Left kidney (tissue), 8 donors: ENCODE measurements around the gene KCNF1. TPM values are rescaled to one million over a fixed set of nuclear protein-coding genes. Genes with fewer than 3 reads are reported as not detected.

ENCODE experiments used
- DNase-seq: peaks from one replicate; pipeline ENCODE4 v3.0.0-alpha.2; 2013
- long read RNA-seq, 8 donors: transcript quantifications; one replicate each; lab custom pipeline, GENCODE V29; 2026
- polyA plus RNA-seq: library from polyadenylated mRNA; unstranded; fragments of 120-200 nt; gene quantifications from one replicate; pipeline ENCODE4 v1.2.1, GENCODE V29; 2013; ENCODE audit not compliant: insufficient read length

KCNF1 gene, protein sequence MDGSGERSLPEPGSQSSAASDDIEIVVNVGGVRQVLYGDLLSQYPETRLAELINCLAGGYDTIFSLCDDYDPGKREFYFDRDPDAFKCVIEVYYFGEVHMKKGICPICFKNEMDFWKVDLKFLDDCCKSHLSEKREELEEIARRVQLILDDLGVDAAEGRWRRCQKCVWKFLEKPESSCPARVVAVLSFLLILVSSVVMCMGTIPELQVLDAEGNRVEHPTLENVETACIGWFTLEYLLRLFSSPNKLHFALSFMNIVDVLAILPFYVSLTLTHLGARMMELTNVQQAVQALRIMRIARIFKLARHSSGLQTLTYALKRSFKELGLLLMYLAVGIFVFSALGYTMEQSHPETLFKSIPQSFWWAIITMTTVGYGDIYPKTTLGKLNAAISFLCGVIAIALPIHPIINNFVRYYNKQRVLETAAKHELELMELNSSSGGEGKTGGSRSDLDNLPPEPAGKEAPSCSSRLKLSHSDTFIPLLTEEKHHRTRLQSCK
- polyA plus RNA-seq, result 0.95 TPM
- long read RNA-seq, donor 1, partial matches to known transcripts, result 0 of 2 reads
- long read RNA-seq, donor 1, other reads (novel, unspliced or antisense), result 0 of 2 reads
- long read RNA-seq, donor 2, partial matches to known transcripts, result 0 of 2 reads
- long read RNA-seq, donor 2, other reads (novel, unspliced or antisense), result 0 of 2 reads
- long read RNA-seq, donor 3, result 0 reads
- long read RNA-seq, donor 4, result 0 reads
- long read RNA-seq, donor 5, partial matches to known transcripts, result 0 of 2 reads
- long read RNA-seq, donor 5, other reads (novel, unspliced or antisense), result 0 of 2 reads
- long read RNA-seq, donor 6, partial matches to known transcripts, result 0 of 1 reads
- long read RNA-seq, donor 6, other reads (novel, unspliced or antisense), result 0 of 1 reads
- long read RNA-seq, donor 7, result 0 reads
- long read RNA-seq, donor 8, result 0 reads

DNA sequence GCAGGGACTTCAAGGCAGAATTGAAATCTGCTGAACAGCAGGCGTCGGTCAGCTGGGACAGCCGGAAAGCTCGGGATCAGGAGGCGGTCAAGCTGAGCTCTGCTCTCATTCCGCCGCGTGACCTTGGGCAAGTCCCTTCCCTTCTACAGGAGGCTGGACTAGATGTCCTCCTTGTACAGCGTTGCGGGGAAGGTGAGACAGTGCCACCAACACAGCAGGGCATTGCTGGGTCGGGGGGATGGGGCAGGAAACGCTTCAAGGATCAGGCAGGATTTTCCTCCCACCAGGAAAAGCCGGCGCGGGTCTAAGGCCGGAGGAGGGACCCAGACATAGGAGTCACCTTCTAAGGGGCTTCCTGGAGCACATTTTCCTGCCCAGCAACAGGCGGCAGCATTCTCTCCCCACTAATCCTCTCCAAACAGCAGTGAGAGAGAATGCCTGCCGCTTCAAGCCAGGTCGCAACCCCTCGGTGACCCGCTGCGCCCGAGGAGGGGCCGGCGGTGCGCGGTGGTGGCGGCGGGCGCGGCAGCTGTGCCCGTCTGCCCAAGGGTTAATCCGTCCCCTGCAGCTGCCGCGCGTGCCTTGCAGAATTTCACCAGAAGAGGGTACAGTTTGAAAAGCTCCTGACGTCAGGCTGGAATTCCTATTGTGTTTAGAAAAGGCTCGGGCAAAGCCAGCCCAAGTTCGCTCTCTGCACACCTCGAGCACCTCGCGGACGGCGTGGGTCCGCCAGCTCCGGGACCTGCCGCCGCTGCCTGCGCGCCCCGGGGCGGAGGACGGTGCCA is at the start of gene KCNF1:
TSS of gene KCNF1 (plus strand) at position 644 of the 785 bp plus-strand sequence. CDS start 493 bp downstream, outside the sequence.
- peak; percentile 73 for DNase-seq

DNA sequence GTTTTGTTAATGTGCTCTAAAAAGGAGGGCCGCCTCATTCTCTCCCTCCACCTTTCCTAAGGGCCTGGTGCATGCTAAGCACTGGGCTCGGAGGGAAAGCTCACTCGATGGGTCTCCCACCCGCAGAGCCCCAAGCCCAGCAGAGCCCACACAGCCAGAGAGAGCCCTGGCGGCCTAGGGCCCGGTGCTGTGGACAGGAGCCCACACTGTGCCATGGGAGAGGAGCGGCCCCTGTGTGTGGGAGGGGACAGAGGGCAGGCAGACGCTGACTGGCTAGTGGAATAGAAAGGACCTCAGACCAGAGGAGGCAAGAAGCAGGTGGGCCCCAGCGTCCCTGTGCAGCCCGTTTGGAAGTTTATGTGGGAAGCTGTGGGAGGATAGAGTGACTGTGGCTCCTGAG is 49.4 kb upstream of the KCNF1 start:
- no peak for DNase-seq

DNA sequence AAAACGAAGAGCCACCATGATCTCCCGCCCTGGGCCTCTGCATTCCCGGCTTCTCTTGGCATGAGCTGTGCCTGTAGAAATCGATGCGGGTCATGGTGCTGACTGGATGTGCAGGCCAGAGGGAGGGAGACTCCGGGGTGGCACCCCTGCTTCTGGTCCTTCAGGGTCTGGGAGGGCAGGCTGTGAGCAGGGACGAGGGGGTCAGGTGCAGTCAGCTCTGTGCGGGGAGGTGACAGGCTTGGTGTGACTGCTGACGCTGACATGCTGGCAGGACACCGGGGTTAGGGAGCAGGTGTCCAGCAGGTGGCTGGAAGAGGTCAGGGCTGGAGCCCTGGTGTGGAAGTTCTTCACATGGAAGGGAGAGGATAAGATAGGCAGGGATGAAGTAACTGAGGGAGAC is 48.7 kb upstream of the KCNF1 start:
- DNase-seq, result no peak

DNA sequence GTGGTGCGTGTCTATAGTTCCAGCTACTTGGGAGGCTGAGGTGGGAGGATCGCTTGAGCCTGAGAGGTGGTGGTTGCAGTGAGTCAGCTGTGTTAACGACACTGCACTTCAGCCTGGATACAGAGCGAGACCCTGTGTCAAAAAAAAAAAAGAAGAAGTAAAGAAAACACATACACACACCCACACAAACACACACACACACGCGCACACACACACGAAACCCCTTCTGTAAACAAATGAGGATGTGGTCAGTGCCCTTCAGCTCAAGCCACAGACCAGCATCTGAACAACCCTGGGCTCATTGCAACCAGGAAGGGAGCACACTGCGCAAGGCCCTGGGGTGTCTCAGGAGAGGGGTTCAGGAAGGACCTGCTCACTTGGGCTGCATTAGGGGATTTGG is 47.9 kb upstream of the KCNF1 start:
- no peak for DNase-seq

DNA sequence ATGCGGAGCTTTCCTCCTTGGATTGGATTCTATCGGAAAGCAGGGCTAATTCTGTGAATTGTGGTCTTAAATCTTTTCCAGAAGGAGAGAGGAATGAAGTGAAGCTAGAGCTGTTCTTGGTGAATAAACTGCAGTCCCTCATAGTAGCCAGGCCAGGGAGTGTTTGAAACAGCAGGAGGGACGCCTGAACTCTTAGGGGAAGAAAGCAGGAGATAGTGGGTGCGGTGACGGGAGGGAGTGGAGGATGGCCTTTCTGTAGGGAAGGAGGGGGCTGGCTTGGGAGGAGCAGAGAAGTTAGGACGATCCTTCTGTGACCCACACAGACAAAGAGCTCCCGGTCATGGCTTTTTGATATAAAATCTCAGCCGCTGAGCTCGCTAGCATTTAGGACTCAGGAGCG is 47.5 kb upstream of the KCNF1 start:
- no peak for DNase-seq

DNA sequence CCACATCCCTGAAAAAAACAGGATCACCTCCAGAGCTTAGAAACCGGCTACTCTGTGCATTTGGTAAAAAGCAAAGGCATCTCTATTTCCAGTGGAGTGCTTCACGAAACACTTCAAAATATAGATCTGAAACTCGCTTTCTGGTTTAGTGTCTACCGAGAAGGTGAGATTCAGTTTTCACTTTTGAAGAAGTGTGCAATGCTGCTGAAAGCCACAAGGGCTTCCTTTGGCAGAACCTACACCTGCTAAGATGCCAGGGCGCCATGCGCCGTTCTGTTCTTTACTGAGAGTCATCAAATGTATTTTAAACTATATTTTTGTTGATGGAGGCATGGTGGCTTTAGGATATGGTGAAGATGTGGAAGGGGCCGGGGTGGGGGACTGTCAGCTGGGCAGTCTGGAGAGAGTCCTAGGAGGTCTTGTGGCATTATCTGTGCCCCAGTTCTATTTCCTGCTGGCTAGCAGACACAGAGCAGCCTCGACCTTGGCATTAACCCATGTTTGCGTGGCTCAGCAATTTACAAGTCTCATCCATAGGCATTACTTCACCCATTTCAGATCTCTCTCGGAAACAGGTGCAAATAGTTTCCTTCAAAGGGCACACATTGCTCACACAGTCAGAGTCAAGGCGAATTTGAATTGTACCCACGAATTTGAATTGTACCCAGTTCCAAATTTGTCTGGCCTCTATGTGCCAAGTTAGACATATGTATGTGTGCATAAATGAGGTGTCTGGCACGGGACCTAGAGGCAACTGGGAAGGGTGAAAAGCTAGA is 46.7 kb upstream of the KCNF1 start:
- DNase-seq, result no peak

DNA sequence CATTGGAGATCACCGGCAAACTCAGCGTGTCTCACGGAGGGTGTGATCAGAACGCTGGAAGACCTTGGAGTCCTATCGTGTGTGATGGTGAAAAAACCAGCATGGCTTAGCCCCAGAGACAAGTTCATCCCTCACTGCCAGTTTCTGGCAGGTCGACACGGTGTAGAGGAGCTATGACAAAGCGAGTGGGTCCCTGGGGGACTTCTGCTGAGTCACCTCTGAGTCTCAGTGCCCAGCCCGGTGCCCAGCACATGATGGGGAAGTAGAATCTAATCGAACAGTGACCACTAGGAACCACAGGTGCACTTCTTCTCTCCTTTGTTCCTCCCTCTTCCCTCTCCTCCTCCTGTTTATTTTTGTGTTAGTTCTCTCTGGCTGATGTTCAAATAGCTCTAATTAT is 45.9 kb upstream of the KCNF1 start:
- DNase-seq, result no peak

DNA sequence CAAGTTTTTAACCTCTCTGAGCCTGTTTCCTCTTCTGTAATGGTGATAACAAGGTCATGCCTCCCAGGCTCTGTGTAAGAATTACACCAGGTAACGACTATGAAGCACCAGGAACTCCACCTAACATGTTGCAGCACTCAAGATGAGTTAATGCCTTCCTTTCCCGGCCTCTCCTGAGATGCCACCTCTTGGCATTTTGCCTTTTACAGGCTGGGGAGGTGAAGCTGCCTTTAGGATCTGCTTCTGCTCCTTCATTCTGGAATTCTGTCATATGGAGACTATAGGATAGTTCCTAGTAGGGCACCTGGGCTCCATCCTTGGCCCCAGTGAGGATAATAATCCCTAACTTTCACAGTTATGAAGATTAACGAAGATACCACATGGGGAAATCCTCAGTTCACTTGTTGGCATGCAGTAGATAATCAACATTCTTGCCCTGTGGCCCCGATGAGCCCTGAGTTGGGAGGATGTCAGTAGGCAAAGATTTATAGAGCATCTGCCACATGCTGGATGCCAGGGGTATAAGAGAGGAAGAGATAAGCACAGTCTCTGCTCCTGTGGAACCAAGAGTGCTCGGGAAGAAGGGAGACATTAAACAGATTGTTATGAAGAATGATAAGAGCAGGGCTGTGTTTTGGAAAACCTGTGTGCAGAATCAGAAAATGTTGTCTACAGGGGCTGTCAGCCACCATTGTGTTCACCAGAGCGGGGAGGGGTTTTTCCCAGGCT is 43.9 kb upstream of the KCNF1 start:
- DNase-seq, result no peak

DNA sequence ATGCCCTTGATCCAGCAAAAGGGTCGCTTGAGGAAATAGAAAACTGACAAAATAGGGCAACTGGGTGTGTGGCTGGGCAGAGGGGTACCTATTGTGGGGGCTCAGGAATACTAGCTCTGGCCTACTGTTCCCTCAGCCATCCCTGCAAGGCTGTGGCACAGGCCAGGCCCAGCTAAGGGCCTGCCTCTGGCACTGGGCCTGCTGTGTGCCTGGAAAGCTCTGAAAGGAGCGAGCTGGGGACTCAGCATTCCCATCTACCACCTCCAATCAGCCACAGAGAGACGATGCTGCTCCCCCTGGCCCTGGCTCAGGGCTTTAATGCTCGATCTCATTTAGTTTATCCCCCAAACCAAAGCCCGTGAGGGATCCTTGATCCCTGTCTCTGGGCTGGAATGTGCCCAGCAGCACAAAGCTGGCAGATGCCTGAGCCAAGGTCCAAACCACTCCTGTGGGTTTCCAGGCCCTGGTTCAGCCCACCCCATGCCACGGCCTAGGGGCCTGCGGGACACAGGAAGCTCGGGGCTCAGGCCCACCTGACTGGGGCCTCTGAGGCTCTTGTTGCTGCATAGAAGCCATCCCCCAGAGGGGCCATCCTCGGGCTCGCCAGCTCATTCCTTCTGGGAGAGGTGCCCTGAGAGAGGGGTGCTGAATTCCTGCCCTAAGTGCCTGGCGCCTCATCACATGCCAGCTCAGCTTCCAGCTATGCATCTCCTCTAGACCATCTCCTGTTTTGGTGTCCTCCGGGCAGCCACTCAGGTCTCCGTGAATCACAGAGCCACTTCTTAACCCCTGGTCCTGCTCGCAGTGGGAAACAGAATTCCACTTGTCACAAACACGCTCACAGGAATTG is 43.0 kb upstream of the KCNF1 start:
- DNase-seq, result no peak

DNA sequence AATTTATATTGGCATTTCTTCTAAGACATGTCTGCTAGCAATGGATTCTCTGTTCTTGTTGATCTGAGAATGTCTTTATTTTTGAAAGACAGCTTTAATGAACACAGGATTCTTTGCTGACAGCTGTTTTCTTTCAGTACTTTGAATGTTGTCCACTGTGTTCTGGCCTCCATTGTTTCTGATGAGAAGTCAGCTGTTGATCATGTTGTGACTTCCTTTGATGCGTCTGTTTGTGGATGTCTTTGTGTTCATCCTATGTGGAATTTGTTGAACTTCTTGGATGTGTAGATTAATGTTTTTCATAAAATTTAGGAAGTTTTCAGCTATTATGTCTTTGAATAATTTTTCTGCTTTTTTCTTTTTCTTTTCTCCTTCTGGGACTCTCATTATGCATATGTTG is 39.8 kb upstream of the KCNF1 start:
- no peak for DNase-seq

DNA sequence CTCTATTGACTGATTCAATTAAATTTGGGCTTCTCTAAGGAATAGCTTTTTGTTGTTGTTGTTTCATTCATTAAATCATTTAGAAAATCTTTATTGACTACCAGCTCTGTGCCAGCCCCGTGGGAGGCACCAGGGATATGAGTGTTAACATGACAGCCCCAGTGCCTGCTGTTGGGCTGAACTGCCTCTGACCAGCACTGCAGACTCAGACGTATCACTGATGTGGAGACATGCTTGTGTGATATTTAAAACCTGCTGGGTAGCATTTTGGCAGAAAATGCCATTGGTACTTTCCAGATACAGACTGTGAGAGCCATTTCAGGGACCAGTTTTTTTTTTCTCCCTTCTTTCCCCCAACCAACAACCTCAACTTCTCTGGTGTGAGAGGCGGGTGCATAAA is 38.6 kb upstream of the KCNF1 start:
- DNase-seq, result no peak

DNA sequence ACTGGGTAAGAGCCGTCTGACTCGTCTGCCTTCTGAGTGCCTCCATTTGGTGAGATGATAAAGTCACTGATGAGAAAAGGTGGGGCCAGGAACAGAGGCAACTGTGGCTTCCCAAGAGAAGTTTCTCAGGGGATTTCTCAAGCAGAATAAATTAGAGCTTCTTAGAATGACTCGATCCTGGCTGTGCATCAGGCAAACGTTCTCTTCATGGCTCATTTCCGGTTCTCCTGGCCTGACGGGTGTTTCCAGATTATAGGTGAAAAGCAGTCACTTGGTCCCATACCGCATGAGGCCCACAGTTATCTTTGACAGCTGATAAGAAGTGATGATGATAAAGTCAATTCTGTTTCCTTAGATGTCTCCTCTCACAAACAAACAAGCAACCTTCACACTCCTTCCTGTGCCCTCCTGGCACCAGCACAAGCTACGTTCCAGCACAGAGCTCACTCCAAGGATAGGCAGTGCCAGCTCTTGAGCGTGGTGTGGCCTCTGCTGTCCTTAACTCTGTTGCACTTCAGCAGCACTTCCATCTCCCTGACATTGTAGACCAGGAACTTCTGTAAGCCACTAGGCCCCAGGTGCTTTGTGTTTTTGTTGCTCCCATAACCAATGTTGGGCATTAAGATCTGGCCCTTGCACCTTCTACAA is 37.8 kb upstream of the KCNF1 start:
- no peak for DNase-seq

DNA sequence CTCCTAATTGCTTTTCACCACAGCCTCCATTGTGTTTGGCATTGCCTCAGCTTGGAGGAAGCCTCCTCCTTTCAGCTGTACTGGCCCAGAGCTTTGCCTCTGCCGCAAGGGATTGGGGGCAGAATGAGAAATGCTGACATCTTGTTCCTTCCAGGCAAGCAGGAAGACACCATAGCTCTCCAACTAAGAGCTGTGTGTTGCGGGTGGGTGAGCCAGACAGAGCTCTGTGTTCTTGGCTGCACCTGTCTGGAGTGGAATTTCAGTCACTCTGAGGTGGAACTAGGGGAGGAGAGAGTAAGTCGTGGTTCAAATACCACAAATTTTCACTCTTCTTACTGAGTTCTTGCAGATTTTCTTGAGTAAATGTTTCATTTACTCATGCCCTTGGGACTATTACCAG is 36.6 kb upstream of the KCNF1 start:
- DNase-seq, result no peak

DNA sequence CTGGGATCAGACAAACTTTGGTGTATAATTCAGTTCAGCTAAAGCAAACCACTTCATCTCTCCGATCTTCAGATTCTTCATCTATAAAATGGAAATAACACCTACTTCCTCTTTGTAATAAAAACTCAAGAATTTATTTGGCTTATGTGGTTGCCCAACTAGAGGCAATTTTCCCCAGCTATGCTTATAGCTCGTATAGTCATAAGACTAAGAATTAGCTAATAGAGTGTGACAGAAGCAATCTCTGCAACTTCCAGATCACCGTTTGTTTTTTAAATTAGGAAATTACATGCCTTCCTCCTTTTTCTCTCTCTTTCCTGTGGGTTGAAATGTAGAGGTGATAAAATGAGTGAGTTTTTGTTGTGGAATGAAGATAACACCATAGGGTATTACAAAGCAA is 35.3 kb upstream of the KCNF1 start:
- DNase-seq, result no peak

DNA sequence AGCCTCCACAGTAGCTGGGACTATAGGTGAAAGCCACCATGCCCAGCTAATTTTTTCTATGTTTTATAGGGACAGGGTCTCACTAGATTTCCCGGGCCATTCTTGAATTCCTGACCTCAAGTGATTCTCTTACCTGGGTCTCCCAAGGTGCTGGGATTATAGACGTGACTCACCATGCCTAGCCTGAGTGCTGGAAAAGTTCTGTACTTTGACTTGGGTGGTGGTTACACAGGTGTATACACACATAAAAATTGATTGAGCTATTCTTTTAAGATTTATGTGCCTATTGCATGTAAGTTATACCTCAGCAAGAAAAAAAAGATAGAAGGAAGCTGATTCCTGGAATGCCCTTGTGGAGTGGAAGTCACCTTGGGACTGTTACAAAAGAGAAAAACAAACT is 34.8 kb upstream of the KCNF1 start:
- no peak for DNase-seq

DNA sequence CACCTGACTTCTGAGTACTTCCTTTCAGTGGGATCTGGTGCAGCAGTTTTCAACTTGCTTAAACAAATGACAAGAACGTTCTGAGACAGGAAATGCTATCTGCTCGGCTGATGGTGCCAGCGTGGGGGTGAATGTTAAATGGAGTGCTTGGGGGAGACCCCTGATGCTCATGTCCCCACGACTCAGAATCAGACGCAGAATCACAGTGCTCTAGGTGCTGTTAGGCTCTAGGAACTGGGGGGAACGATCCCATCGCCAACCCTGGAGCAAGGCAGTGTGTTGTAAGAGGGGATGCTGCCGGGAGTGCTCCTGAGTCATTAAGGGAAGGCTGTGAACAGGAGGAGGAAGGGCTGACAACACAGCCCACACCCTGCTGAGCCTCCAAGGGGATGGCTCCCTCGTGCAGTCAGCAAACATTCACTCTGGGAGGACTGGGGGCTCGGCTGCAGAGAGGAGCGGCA is 34.1 kb upstream of the KCNF1 start:
- DNase-seq, result no peak

DNA sequence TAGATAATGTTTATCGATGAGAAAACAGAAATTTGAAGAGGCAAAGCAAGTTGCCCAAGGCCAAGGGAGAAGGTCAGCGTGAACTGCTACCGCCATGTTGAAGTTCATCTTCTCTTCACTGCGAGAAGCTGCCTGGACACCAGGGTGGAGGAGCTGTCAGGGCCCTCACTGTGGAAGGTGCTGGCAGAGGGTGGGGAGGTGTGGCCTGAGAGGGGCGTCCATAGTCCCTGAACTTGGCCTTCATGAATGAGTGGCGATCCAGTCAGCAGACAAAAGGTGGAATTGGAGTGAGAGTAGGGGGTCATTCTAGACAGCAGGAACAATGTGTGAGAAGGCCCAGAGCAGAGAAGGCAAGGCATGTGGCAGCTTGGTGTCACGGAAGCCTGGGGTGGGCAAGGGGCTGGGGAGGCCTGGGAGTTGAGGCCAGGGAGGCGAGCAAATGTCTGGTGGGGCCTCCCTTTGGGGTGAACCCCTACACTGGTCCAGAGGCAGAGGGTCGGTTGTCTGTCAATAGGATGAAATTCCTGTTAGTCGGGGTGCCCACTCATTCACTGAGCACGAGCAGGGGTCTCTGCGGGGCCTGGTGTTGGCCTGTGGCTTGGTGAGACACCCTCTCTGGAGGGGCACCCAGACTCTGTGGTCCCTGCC is 33.3 kb upstream of the KCNF1 start:
- no peak for DNase-seq

DNA sequence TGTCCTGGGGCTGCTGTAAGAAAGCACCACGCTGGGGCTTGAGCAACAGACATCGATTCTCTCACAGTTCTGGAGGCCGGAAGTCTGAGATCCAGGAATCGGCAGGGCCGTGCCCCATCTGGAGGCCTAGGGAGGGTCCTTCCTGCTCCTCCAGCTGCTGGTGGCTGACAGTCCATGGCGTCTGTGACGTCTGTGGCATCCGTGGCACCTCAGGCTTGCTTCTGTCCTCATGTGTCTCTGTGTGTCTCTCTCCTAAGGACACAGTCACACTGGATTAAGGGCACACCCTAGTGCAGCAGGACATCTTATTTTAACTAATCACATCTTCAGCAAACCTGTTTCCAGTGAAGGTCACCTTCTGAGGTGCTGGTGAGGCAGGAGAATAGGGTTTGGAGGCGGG is 32.6 kb upstream of the KCNF1 start:
- no peak for DNase-seq
